NCI-H1436 (cell line): ENCODE results near the gene PUM1.

Source experiments
- DNase-seq: peaks from one replicate; lab custom pipeline; 2025; lab: John Stamatoyannopoulos, UW

The PUM1 gene

DNA sequence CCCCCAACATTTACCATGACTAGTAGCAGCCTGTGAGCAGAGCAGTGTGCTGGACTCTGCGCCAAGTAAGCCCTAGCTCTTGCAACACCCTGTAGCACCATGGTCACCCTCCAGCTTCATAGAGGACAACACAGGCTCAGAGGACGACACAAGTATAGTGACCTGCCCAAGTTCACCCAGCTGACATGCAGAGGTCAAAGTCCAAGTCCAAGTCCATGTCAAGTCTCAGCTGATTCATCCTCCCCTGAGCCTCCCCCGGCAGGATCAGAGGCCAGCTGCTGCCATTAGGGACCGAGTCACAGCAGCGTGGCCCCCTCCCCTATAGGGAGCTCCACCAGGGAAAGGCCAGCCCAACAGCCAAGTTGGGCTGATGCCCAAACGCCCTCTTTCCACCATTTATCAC, 172.8 kb downstream of the PUM1 start:
- DNase-seq = no peak

DNA sequence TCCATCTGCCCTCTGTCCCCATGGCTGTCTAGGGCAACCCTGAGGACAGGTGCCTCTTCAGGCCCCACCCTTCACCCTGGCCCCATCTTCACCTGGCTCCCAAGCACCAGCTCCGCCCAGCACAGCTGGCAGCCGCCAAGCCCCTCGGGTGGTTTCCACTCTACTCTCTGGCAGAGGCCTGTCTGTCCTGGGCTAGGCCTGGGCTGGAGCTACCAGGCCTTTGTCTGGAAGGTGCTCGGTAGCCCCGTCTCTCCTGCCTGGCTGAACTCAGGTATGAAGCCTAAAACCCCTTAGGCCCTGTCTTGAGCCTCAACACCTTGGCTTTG, 174.3 kb downstream of the PUM1 start:
- DNase-seq = no peak

DNA sequence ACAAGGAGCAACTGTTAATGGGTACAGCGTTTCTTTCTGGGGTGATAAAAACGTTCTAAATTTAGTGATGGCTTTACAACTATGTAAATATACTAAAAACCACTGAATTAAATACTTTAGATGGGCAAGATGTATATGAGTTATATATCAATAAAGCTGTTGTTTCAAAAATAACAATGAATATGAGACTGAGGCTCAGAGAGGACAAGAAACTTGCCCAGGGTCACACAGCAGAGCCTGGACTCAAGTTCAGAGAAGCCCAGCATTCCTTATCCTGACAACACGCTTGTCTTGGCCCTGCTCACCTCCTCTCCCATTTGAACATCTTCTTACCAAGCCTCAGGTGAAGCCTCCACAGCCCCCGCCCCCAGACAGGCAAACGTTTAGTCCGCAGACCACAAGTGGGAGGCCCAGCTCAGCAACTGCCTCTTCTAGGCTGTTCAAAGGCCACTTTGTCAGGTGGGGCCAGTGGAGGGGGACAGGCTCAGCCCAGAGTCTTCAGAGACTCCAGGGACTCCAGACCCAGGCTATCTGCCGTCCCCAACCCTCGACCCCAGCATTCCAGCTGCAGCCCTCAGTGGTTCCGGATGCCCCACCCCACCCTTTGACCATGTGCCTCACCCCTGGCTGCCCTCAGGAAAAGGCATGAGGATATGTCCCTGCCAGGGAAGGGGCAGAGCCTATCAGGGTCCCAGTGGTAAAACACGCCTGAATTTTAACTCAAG, 174.9 kb downstream of the PUM1 start:
- DNase-seq = no peak

DNA sequence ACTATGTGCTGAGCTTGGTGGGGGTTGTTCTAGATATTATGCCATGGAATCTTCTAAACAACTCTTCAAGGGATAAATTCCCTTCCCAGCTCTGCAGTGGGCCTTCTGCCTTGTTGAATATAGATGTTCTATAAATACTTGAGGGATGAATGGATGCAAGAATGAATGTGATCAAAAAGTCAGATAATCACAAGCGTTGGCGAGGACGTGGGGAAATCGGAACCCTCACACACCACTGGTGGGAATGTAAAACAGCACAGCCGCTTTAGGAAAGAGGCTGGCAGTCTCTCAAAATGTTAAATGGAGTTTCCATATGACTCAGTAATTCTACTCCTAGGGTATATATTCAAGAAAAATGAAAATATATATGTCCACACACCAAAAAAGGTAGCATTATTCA, 176.0 kb downstream of the PUM1 start:
- no peak for DNase-seq

DNA sequence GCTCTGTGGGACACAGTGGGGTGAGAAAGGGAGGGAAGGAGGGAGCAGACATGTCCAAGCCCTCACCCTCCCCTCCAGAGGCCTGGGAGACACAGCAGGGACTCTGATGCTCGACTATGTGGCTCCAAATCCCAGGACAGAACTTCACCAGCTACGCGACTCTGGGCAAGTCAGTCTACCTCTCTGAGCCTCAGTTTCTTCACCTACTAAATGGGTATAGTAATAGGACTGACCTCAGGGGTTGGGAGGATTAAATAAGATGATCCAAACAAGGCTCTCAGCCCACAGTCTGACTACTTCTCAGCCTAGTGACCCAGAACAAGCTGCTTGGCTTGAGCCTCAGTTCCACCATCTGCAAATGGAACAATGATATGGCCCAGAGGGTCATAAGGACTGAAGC, 176.5 kb downstream of the PUM1 start:
- no peak for DNase-seq

DNA sequence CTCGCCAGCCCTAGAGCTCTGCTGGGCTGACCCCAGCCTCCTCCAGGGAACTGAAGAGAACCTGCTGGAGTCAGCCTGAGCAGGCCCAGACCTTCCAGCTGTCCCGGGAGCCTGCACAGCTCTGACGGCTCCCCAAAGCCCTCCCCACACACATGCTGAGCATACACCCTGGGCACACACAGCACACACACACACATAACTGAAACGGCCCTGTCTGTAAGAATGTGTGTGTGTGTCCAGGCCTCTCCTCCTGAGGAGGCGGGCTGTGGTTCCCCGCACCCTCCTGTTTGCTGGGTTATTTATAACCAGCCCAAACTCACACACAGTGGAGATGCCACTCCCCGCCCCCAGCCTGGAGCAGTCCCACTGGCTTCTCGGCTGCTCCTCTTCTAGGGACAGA, 177.1 kb downstream of the PUM1 start:
- DNase-seq = no peak

DNA sequence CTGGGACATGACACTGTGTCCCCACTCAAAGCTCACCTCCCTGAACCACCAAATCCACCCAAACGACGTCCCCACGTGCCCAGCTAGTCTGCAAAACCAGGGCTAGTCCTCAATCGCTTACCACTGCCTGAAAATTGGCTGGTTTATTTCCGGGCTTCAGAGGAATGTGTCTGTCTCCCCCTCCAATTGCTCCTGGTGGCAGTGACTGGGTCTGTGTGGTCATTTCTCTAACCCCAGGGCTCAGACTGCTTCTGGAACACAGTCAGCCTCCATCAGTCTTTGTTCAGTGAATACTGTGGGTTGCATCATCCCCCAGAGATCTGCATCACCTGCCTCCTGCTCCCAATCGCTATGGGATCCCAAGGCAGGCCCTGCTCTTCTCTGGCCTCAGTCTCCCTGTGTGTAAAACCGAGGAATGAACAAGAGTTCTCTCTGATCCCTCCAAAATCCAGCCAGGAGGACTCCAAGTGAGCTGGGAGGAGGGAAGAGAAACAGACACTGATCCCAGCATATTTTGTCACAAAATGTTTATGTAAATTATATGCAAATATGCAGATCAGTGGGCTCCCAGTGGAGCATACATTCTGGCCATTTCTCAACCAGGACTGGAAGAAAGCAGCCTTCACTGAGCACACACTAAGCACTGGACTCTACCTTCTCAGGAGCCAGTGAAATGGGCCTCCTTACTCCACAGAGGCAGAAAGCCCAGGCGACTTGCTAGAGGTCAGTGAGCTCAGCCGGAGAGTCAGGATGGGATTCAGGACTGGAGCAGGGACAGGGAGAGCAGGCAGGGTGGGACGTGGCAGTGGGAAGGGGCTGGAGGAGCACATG, 177.8 kb downstream of the PUM1 start:
- DNase-seq = peak; percentile 36

DNA sequence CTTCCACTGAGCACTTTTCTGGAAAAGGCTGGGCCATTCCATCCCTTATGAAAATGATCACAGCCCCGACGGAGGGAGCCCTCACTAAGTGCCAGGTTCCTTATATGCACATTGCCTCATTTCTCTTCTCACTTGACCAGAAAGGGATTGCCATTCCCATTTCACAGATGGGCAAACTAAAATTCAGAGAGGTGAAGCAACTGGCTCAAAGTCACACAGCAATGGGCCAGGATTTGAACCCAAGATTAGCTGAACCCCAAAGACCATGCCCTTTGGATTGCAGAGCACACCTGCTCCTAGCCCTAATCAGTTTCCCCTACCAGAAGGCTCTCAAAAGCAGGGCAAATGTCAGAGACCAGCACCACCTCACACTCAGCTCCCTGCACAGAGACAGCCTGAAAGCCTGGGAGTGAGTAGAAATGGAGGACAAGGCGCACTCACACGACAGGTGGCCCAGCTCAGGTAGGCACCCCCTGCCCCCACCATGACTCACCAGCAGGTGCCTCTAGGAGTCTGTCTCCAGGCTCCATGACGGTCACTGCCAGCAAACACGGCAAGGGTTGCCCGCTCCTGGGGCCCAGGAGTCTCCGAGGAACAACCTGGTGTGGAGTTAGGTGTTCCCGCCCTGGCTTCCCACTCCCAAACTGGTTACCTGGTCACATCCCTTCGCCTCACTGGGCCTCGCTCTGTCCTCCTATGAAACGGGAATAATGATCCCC, 178.6 kb downstream of the PUM1 start:
- DNase-seq = no peak

DNA sequence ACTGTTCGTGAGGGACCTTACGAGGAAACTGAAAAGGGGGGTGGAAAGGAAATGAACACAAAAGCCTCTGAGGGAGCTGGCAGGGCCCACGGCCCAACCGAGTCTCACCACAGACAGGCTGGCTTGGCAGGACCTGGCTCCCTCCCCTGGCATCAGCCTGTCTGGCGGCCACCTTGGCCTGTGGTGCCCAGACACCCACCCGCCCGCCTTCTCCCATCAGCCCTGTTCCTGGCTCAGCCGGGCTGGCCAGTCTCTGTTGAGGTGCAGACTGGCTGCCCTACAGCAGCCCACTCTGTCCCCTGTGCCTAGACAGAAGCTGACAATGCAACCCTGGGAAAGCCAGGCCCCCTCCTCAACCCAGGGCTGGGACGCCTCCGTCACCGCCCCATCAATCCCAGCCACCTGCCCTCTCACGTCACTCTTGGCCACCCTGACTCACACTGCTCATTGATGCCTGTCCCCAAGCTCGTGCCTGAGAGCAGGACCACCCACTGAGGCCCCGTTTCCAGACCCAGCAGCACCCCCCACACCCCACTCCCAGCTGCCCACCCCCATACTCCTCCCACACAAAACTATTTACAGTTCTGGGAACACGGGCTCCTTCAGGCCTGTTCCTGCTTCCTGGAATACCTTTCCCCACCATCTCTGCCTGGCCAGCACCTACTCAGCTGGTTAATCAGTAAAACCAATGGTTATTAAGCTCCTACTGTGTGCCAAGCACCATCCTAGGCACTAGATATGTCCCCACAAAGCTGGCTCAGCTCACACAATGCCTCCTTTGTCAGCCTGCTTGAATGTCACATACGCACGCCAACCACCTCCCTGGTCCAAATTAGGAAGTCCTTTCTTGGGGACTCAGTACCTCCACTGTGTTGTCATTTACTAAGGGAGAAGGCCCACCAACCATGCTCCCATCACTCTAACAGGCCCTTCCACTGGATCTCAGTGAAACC, 179.7 kb downstream of the PUM1 start:
- no peak for DNase-seq

DNA sequence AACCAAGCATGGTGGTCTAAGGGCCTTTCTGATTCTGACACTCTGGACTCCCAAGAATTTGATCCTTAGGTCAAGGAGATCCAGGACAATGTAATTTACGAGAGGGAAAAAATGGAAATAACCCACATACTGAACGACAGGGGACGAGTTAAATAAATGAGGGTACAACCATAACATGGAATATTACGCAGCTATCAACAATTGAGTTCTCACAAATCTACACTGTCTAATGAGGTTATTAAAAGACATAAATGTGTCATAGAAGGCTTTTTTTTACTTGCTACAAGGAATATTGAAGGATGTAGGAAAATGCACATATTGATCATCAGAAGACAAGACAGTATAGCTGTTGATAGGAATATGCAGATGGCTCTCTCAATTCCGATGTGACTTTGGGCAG, 180.8 kb downstream of the PUM1 start:
- no peak for DNase-seq

DNA sequence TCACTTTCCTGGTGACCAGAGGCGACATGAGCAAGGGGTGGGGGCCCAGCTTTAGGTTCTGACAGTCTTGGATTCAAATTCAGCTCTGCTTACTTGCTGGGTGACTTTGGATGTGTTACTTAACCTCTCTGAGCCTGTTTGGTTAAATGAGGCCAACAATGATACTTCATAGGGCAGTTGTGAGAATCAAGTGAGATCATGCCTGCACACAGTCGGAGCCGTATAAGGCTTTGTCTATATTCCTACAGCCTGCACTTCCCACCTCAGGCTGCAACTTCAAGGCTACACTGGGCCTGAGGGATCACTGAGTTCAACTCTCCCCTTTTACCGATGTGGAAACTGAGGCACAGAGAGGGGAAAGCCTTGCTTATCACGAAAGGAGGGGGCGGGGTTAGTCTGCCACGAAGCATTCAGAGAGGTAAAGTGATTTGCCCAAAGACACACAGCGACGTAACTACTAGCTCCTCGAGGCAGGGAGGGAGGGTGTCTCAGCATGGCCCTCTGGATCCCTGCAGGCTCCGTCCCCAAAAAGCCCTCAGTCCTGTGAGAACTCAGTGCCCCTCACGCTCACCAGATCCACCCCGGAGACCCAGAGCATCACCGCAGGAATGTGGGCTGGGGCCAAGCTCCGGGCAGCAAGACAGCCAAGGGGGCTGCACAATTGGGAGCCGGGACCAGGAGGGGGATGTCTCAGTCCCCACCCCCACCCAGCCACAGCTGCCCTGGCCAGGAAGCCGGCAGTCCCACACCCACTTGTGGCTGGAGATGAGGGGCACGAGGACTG, 181.9 kb downstream of the PUM1 start:
- DNase-seq = no peak

DNA sequence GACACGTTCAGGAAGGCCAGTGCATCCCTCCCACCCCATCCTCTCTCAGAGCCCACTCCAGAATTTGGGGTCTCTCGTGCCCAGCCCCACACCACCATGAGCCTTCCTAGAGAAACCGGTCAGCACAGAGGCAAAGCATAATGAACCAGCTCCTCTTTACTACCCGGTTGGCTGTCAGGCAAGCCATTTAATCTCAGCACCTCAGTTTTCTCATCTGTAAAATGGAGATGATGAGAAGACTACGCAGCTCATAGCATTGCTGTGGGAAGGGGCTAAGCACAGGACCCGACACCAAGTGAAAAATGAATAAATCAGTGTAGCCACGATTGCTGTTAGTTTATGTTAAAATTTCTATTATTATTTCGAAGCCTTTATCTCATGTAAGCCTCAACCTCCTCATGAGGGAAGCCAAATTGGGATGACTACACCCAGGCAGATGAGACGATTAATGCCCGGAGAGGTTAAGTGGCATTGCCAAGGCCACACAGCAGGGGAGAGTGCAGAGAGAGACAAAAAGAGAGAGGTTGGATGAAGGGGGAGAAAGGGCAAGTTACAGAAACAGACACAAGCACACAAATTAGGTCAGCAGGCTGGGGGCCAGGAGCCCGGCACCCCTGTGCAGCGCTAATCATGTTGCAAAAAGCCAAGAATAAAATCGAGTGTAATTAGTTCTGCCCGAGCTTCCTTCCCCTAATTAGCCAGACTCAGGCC, 182.7 kb downstream of the PUM1 start:
- no peak for DNase-seq
